Stimulated activated CD8-positive, alpha-beta memory T cell treated with anti-CD3 and anti-CD28 coated beads, Interleukin-2, amount 100 ng/mL, for 1 hour (primary cell): Measurements from ENCODE around the gene PWWP2A.
"Not testable (repeated sequence)": the region's sequence is repeated elsewhere in the genome, so short reads cannot be mapped to it uniquely, and the experiment has no call there.

Experiments
- DNase-seq, 2 donors: peaks; one replicate each; pipeline ENCODE4 v3.0.0-alpha.2; 2020; ENCODE audit warnings: low read depth in 2 of 2

The PWWP2A gene, protein sequence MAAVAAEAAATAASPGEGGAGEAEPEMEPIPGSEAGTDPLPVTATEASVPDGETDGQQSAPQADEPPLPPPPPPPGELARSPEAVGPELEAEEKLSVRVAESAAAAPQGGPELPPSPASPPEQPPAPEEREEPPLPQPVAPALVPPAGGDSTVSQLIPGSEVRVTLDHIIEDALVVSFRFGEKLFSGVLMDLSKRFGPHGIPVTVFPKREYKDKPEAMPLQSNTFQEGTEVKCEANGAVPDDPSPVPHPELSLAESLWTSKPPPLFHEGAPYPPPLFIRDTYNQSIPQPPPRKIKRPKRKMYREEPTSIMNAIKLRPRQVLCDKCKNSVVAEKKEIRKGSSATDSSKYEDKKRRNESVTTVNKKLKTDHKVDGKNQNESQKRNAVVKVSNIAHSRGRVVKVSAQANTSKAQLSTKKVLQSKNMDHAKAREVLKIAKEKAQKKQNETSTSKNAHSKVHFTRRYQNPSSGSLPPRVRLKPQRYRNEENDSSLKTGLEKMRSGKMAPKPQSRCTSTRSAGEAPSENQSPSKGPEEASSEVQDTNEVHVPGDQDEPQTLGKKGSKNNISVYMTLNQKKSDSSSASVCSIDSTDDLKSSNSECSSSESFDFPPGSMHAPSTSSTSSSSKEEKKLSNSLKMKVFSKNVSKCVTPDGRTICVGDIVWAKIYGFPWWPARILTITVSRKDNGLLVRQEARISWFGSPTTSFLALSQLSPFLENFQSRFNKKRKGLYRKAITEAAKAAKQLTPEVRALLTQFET

DNA sequence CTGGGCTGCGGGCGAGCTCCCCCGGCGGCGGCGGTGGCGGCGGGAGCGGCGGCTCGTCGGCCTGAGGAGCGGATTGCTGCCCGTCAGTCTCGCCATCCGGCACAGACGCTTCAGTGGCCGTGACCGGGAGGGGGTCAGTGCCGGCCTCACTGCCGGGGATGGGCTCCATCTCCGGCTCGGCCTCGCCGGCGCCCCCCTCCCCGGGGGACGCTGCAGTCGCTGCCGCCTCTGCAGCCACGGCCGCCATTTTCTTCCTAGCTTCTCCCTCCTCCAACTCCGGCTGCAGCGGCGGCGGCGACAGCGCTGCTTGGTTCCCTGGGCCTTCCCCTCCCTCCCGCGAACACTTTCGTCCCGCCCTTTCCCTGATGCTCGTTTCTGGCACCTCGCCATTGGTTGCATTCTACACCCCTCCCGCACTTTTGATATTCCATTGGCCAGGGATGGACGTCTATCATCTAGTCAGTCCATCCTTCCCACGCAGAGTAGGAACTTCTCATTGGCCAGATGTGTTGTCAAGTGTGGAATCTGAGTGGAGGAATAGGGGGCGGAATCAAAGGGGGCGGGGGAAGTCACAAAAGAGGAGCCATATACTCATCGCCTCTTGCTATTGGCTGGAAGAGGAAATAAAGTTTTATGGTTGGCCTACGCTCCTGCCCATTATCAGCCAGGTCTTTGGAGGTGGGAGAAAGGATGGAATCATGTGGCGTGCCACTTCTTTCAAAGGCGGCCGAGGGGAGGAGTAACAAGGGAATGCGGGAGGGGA lies at the start of gene PWWP2A:
TSS of gene PWWP2A (minus strand) at position 309 of the 763 bp plus-strand sequence. CDS start at position 247, 62 bp downstream.
- DNase-seq: peak; percentile 92 to 95

DNA sequence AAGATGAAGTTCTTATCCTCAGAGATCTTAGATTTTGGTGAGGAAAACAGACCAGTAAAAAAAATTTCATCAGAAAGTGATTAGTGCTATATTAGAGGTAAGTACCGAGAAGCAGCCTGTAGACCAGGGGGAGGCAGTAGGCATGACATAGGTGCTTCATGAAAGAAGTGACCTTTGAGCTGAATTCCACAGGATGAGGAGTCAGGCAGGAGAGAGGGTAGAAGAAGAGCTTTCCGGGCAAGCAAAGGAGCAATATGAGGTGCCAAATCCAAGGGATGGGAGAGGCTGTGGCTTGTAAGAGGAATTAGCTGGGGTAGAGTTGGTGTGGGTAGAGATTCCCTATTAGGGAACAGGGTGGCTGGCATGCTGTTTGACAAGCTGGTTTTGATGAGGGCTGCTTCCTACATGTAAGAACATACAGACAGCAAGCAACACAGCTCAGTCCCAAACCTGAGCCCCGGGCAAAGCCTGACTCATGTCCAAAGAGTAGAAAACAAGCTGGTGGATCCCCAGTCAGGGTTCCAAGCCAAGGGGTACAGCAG lies 48.4 kb upstream of the PWWP2A start:
- no peak for DNase-seq

DNA sequence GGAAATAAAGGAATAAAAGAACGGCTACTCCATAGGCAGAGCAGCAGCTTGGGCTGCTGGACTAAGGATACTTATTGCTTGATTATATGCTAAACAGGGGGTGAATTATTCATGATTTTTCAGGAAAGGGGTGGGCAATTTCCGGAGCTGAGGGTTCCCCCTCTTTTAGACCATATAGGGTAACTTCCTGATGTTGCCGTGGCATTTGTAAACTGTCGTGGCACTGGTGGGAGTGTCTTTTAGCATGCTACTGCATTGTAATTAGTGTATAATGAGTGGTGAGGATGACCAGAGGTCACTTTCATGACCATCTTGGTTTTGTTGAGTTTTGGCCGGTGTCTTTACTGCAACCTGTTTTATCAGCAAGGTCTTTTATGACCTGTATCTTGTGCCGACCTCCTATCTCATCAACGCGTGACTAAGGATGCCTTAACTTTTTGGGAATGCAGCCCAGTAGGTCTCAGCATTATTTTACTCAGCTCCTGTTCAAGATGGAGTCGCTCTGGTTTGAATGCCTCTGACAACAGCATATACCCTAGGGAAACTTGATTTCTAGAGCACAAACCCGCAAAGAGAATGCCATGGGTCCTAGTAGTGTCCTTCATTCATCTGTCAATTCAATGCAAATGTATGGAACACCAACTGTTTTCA lies 47.8 kb upstream of the PWWP2A start:
- DNase-seq: no peak

DNA sequence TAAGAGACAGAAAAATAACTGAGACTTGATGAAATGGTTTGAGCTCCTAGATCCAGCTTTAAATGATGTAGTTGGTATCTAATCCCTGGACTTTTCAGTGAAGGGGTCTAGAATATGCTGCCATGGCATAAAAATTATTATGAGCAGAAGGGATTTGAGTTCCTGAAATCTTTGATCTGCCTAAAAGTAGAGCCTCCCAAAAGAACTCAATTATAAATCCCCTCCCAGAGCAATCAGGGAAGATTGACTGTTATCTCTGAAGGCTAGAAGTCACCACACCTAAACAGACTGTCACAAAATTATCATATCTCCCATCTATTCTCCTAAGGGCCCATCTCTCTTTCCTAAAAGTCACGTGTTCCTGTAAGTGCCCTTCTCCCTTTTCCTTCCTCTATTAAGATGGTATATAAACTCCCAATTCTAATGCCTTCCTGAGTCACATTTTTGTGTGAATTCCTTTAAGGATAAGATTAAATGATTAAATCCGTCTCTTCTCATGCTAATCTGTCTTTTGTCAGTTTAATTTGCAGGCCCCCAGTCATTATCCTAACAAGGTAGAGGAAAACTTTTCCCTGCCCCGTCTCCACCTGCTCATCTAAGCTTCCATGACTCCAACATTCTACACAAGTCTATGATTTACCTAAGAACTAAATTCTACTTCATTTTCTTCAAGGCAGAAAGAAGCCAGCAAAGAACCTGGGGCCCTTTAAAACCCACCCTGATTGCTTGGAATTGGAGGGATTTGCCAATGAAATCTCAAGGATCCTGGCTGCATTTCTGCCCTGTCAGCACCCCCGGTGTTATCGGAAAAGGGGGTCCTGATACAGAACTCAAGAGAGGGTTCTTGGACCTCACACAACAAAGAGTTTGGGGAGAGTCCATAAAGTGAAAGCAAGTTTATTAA lies 47.1 kb upstream of the PWWP2A start:
- no peak for DNase-seq

DNA sequence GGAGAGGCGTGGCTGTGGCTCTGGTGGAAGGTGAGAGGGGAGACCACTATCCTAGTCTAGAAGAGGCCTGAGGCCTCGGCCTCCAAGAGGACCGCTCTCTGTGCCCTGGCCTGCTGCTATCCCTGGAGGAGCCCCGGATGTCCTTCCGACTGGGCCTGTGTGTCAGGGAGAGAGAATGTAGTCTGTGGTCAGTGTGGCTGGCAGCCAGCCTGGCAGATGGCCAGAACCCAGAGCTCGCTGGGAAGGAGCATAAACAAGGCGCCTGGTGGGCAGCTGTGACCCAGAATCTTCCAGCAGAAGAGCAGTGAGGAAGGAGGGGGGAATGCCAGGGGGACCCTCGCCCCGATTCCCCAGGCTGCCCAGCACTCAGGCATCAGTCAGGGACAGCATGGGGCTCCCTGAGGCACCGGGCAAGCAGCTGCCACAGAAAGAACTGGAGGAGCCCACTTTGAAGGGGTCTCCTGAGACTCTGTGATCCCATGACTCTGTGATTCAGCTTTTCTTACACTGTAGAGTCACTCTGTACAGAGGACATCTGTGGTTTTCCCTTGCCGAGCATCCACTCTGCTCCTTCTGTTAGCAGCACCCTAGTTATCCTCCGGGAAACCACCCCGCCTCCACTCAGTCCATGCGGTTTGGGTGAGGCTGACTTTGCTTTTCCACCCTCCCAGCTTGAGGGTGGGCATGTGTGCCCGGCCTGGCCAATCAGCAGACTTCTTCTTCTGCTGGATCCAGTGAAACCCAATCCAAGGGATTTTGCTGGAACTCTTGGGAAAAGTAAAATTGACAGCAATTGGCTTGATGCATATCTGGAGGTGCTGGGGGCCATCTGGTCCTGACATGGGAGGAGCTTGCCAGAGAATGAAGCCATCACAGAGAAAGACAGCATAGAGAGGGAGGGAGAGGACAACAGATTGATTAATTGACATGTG lies 46.2 kb upstream of the PWWP2A start:
- DNase-seq: no peak

DNA sequence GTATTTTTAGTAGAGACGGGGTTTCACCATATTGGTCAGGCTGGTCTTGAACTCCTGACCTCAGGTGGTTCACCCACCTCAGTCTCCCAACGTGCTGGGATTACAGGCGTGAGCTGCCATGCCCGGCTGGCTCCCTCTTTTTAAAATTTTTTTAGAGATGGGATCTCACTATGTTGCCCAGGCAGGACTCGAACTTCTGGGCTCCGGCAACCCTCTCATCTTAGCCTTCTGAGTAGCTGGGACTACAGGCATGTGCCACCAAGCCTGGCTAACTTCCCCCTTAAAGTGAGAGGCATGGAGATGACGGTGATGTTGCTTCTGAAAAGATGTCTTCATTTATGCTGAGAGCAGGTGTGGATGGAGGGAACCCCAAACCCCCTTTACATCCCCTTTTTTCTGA lies 43.7 kb upstream of the PWWP2A start:
- no peak for DNase-seq

DNA sequence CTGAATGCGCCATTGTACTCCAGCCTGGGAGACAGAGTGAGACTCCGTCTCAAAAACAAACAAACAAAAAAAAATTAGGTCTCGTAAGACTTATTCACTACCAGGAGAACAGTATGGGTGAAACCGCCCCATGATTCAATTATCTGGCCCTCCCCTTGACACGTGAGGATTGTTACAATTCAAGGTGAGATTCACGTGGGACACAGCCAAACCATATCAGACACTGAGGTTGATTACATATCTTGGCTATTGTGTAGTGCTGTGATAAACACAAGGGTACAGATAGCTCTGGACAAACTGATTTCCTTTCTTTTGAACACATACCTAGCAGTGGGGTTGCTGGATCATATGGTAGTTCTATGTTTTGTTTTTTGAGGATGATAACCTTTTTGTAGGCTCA lies 42.4 kb upstream of the PWWP2A start:
- no peak for DNase-seq

DNA sequence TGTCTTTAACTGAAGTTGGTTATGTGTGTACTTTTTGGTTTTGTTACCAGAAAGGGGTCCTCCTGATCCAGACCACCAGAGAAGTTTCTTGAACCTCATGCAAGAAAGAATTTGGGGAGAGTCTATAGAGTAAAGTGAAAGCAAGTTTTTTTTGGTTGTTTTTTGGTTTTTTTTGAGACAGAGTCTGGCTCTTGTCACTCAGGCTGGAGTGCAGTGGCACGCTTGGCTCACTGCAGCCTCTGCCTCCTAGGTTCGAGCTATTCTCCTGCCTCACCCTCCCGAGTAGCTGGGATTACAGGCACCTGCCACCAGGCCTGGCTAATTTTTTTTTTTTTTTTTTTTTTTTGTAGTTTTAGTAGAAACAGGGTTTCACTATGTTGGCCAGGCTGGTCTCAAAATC lies 41.6 kb upstream of the PWWP2A start:
- not testable (repeated sequence) for DNase-seq

DNA sequence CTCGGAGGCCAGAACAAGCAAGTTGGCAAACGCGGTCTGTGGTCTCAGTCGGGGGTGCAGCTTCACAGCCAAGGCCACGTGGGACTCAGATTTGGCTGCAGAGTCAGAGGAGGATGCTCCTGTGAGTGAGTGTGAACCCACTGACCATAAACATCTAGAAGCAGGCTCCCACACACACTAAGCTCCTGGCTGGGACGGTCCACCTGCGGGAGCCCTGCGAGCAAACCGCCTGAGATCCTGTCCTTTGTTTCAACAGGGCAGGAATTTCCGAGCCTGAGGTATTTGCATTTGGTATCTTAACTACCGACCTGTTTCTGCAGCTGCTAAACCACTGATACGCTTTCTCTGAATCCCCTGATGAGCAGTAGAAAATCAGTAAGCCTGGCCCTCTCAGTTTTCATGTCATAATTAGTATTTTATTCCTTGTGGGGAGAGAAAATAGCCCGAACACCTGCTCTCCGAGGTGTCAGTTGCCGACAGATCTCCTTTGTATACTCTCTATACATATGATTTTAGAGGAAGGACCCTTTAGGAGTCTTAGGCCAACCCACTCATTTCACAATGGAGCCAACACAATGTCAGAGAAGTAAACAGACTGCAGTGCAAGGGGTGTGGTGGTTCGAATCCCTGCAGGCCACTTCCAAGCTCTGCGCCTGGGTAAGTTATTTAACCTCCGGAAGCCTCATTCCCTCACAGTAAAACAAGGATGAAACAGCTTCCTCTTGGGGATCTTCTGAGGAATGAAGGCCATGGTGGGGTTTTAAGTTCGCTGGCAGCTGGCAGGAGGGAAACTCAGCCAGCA lies 40.9 kb upstream of the PWWP2A start:
- DNase-seq: no peak

DNA sequence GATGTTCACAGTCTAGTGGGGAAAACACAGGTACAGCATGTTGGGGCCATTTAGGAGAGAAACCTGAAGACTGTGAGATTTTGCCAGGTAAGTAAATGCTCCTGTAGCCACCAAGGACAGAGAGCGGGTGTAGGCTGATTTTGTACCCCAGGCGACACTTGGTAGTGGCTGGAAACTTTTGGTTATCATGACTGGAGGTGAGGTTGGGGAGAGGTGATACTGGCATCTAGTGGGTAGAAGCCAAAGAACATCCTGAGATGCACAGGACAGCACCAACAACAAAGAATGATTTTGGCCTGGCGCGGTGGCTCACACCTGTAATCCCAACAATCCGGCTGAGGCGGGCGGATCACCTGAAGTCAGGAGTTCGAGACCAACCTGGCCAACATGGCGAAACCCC lies 38.8 kb upstream of the PWWP2A start:
- DNase-seq: no peak

DNA sequence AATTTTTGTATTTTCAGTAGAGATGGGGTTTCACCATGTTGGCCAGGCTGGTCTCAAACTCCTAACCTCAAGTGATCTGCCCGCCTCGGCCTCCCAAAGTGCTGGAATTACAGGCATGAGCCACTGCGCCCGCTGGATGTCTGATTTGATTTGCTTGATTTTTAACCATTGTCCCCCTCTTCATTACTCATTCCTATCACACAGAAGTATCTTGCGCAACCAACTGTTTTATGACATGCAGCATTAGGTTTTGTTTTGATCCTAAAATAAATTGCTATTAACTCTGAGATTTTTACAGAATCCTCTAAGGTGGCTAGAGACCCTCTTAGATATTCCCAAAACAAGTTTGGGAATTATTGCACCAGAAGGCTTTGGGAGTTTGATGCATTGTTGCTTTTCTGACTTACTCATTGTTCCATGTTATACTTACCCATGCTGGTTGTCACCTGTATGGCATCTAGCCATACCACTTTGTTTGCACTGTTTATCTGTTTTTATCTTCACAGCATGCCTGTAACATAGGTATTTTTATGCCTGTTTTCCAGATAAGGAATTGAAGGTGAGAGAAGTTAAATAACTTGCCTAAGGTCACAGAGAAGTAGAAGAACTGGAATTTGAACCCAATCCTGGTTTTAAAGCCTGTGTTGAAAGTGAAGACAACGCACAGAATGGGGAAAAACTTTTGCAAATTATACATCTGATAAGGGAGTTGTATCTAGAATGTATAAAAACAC lies 35.9 kb upstream of the PWWP2A start:
- no peak for DNase-seq

DNA sequence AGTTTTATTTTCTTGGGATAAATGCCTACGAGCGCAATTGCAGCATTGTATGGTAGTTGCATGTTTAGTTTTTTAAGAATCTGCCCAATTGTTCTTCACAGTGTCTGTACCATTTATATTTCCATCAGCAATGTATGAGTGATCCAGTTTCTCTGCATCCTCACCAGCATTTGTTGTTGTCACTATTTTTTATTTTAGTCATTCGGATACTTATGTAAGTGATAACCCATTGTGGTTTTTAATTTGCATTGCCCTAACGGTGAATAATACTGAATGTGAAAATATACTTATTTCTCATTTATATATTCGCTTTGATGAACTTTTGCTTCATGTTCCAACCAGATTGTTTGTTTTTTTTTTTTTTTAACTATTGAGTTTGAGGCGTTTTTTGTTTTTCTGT lies 33.7 kb upstream of the PWWP2A start:
- DNase-seq: no peak

DNA sequence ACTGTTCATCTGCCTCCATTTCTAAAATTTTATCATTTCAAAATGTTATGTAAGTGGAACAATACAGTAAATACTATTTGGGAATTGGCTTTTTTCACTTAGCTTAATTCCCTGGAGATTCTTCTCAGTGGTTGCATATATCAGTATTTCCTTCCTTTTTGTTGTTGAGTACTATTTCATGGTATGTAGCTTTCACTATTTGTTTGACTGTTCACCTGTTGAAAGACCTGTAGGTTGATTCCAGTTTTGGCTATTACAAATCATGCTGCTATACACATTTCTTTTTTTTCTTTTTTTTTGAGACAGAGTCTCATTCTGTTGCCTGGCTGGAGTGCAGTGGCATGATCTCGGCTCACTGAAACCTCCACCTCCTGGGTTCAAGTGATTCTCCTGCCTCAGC lies 33.0 kb upstream of the PWWP2A start:
- no peak for DNase-seq

DNA sequence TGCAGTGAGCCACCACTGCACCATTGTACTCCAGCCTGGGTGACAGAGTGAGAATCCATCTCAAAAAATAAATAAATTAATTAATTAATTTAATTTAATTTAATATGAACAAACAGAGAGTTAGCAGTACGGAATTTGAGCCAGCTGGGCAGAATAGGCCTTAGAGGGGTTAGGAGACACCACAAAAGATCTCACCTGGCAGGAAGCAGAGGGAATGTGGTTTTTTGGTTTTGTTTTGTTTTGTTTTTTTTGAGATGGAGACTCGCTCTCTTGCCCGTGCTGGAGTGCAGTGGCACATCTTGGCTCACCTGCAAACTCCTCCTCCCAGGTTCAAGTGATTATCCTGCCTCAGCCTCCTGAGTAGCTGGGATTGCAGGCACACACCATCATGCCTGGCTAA lies 31.8 kb upstream of the PWWP2A start:
- no peak for DNase-seq

DNA sequence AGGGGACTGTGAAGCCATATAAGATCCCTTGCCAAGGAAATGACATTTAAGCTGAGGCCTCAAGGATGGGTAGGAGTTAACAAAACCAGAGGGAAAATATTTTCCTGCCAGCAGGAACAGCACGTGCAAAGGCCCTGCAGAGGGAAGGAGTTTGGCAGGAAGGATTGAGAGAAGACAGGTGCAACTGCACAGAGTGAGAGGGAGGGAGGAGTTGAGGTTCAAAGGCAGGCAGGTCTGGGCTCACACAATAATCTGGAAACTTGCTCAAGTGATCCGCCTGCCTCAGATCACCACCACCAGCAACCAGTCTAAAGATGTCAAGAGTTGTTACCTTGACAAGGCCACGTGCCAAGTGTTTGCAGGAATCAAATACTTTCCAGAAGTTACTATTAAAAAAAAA lies 31.1 kb upstream of the PWWP2A start:
- no peak for DNase-seq

DNA sequence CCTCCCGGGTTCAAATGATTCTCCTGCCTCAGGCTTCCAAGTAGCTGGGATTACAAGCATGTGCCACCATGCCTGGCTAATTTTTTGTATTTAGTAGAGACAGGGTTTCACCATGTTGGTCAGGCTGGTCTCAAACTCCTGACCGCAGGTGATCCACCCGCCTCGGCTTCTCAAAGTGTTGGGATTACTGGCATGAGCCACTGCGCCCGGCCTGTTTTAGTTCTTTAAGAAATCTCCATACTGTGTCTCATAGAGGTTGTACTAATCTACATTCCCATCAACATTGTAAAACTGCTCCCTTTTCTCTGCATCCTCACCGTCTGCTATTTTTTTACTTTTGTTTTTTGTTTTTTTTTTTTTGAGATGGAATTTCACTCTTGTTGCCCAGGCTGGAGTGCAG lies 25.2 kb upstream of the PWWP2A start:
- not testable (repeated sequence) for DNase-seq

DNA sequence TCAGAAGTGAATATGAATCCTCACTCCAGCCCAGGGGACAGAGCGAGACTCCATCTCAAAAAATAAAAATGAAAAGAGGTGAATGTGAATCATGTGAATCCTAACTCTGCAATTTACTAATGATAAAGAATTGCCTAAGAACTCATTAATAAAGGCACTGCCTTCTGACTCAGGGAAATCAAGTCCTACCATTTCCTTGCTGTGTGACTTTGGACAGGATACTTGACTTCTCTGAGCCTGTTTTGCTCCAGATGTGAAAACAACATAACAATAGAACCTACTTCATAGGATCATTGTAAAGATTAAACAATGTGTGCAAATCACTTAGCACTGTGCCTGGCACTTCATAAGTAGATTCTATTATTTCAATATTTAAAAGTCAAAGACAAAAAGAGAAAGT lies 15.1 kb upstream of the PWWP2A start:
- DNase-seq: no peak

DNA sequence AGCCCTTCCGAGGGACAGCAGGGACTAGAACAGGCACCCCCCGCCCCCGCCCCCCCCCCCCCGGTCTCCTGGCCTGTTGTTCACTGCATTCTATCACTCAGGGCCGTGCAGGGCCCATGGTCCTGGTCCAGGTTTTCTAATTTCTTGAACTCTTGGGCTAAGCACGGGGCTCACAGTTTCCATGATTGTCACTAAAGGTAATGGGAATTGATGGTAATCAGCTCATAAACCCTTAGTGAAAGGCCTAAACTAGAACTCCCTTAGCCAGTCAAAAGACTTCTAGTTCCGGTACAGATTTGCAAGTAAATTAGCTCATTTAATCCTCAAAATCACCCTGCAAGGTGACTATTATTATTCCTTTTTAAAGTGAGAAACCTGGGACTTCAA lies 14.7 kb upstream of the PWWP2A start:
- DNase-seq: no peak
